ENCODE data around the gene MAPKAP1. TPM values are rescaled to one million over a fixed set of nuclear protein-coding genes. Genes with fewer than 3 reads are reported as not detected.

The MAPKAP1 gene
- total and polyA plus RNA-seq, 2 of the 13 experiments (the other 11 are each of a cell fraction or from before 2014, with no cell fraction given): 45.0 to 64.3 TPM

DNA sequence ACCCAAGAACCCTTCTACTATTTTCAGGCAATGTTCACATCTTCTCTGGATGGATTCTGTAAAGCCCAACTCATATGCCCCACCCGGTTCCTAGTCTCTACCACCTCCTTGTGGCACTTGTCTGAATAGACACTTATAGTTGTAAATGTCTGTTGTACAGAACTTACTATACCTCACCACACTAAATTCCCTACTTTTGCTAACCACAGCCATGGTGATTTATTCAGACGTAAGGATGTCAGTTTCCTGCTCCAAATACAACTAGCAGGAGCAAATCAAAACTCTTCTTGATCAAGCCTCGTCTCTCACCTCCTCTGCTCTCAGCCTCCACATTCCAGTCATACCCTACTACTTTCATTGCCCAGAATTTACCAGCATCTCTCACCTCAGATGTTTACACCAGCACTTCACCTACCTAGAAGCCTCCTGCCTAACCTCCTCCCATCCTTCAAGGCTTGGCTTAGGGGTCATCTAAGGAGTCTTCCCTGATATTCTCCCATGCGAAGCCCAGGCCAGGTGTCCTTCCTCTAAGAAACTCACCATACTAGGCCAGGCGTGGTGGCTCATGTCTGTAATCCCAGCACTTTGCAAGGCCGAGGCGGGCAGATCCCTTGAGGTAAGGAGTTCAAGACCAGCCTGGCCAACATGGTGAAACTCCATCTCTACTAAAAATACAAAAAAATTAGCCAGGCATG, 75.5 kb downstream of the MAPKAP1 start:
- FAIRE-seq: peak; percentile 66

More for the DNA sequence above, 75.5 kb downstream of the MAPKAP1 start:
- H2AFZ ChIP-seq (ENCODE audit: low read length): no peak overlapping the region
- TF ChIP-seq SMC3 (IDR thresholded peaks at IDR 0.05; ENCODE audit: low read length) (peak; percentile 88), ZMYM4 (CRISPR knock-in tag; IDR thresholded peaks at IDR 0.05) (0 out of 2 replicates have a peak, but pooled peaks have one; percentile 17), STAG1 (CRISPR knock-in tag; IDR thresholded peaks at IDR 0.05) (peak; percentile 87), RAD21 (CRISPR knock-in tag; IDR thresholded peaks at IDR 0.05) (peak; percentile 80), ZNF615 (CRISPR knock-in tag; IDR thresholded peaks at IDR 0.05; ENCODE audit: borderline replicate concordance) (no peak)
- TF ChIP-seq, protein P1, sequence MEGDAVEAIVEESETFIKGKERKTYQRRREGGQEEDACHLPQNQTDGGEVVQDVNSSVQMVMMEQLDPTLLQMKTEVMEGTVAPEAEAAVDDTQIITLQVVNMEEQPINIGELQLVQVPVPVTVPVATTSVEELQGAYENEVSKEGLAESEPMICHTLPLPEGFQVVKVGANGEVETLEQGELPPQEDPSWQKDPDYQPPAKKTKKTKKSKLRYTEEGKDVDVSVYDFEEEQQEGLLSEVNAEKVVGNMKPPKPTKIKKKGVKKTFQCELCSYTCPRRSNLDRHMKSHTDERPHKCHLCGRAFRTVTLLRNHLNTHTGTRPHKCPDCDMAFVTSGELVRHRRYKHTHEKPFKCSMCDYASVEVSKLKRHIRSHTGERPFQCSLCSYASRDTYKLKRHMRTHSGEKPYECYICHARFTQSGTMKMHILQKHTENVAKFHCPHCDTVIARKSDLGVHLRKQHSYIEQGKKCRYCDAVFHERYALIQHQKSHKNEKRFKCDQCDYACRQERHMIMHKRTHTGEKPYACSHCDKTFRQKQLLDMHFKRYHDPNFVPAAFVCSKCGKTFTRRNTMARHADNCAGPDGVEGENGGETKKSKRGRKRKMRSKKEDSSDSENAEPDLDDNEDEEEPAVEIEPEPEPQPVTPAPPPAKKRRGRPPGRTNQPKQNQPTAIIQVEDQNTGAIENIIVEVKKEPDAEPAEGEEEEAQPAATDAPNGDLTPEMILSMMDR (CRISPR knock-in tag; IDR thresholded peaks at IDR 0.05): peak; percentile 85
- peaks cover 5% of the 10 kb centered on the region for H4K20me1 ChIP-seq (ENCODE audit: insufficient read depth, low read length)
- DNase-seq (ENCODE audit: low spot score): peak; percentile 62
- H3K4me1 ChIP-seq (ENCODE audit: insufficient read depth, low read length): peaks cover 31% of the 10 kb centered on the region
- no peaks in the 10 kb centered on the region for H3K36me3 ChIP-seq (replicated peaks in 1 of 2; ENCODE audit: control insufficient read depth in 1 of 2, insufficient read depth in 2 of 2, low read length in 2 of 2)
- no peak overlapping the region for H3K4me3 ChIP-seq (replicated peaks in 1 of 3; ENCODE audit: insufficient read depth in 1 of 3, low read depth in 2 of 3, low read length in 3 of 3)
- H3K4me2 ChIP-seq (ENCODE audit: low read depth, low read length): no peak overlapping the region
- CTCF ChIA-PET (ENCODE audit: low intra/inter-chr PET ratio, low total read pairs): interaction anchor here (1.0 to 3.8 kb wide), 3 partner anchors 72 to 224 kb away, joined by 3 to 42 read pairs (median 5); no protein-coding TSS in a partner anchor
- no peaks in the 10 kb centered on the region for H3K9me3 ChIP-seq (ENCODE audit: low read length)
- peak; percentile 84 for ATAC-seq
- 75% methylated on average over 7 of the region's 7 CpGs for WGBS (ENCODE audit: low lambda C conversion rate)
- POLR2A ChIA-PET: no interaction called here
- intact Hi-C loops (cut with micrococcal nuclease; ENCODE audit: unreplicated experiment): loop anchor here (1.0 to 5.0 kb wide), 3 partner anchors 73 to 204 kb away; no protein-coding TSS in a partner anchor
- H3K27ac ChIP-seq (ENCODE audit: extremely low read length, insufficient read depth, low read length): no peak overlapping the region
- peaks cover 11% of the 10 kb centered on the region for H3K79me2 ChIP-seq (ENCODE audit: insufficient read depth, low read length)
- no peaks in the 10 kb centered on the region for H3K27me3 ChIP-seq (ENCODE audit: control insufficient read depth in 1 of 2, insufficient read depth in 2 of 2, low read length in 2 of 2)
- in situ Hi-C loops (cut with HindIII; ENCODE audit: extremely low pct_ligation_motif_present, low pct_unique_long_range_greater_than_20kb): loop anchor here (5.0 kb wide), 1 partner anchor 224 kb away; no protein-coding TSS in a partner anchor
- no peak overlapping the region for H3K9ac ChIP-seq (ENCODE audit: insufficient read depth, low read depth, low read length)
- BruUV-seq (replicated peaks): no TSS peak

Data from HepG2 (cell line).